GM10847 (cell line): ENCODE data around the gene TMEM42.

ENCODE experiments used
- POLR2A ChIP-seq: IDR thresholded peaks from 2 replicates; pipeline ENCODE4 v1.6.1; 2011; ENCODE audit not compliant: insufficient read length; ENCODE audit errors: extremely low read depth

TMEM42 gene

DNA sequence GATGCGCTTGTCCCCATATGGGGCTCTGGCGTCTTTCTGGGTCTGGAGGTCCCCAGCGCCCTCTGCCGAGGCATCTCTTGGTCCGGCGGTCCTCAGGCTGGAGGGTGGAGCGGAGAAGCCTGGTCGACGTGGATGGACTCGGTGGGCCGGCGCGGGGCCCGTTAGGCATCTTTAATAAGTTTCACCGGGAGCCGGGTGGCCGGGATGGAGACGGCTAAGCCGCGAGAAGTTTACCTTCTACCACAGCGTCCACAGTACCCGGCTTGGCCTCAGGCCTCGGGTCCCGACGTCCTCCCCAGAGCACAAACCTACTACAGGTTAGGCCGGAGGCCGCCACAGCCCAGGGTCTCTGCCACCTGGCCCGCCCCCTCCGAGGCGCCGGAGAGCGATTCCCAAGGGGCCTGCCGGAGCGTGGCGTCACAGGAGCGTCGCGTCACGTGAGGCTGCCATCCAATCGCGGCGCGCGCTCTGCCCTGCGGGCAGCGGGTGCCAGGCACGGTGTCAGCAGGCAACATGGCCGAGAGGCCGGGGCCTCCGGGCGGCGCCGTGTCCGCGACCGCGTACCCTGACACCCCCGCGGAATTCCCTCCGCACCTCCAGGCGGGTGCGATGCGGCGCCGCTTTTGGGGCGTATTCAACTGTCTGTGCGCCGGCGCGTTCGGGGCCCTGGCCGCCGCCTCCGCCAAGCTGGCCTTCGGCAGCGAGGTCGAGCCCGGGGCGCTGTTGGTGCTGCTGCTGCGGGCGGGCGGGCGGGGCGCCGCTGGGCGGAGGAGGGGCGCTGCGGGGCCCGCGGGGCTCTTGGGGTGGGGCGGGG lies at the start of gene TMEM42:
Gene TMEM42, plus strand, starts transcription at position 501 of the 814 bp plus-strand sequence. Its CDS starts 13 bp downstream, at position 514.
- peak; percentile 78 for TF ChIP-seq POLR2A

DNA sequence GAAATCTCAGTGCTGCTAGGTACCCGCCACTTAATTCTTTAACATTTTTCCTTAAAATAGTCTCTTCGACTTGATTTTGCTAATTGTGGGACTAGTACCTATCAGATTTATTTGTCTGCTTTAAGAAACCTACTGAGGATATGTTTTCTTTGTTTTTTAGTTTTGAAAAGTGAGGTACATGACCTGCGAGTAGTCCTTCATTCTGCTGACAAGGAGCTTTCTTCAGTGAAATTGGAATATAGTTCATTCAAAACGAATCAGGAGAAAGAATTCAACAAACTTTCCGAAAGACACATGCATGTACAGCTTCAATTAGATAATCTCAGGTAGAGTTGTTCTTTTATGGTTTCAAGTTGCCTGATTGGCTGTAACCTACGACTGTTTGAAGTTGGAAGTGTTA lies 47.0 kb upstream of the TMEM42 start:
- TF ChIP-seq POLR2A, result no peak

DNA sequence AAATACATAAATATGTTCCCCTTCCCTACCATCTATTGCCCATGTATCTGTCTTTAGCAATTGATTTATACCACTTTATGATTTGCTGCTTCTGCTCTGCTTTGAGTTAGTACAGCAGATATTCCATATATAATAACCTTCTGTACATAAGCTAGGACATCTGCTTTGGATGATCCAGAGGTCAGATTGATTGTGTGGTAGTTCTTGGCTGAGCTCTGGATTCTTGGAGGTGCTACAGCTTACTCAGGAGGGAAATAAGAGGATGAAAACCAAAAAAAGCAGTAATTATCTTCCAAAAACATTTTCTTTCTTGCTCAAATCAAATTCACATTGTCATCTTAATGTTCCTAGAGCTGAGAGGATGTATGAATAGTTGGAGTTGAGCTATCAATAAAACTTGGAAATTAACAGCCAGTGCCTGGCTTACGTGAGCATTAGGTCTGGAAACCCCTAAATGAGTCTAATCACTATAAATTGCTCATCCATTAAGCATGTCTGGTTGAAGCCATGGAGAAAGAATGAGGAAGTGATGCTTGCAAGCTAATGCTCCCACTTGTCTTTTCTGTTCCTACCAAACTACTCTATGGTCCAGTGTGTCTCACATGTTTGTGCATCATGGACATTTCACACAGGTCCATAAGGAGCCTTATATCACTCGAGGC lies 36.3 kb upstream of the TMEM42 start:
- no peak for TF ChIP-seq POLR2A

DNA sequence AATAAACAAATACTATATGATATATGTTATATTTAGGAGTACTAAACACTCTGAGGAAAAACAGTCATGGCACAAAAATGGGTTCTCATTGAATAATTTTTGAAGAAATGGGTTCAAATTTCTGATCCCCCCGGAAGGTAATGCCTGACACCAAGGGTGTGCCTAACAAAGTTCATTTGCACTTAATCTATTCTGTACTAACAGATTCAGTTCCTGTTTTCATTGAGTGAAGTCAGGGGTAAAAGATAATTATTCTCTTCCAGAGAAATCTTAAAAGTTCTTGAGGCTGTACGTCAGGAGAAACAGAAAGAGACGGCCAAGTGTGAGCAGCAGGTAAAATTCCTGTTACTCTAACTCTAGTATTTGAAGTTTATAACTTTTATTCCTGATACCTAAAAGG lies 34.5 kb upstream of the TMEM42 start:
- TF ChIP-seq POLR2A, result no peak

DNA sequence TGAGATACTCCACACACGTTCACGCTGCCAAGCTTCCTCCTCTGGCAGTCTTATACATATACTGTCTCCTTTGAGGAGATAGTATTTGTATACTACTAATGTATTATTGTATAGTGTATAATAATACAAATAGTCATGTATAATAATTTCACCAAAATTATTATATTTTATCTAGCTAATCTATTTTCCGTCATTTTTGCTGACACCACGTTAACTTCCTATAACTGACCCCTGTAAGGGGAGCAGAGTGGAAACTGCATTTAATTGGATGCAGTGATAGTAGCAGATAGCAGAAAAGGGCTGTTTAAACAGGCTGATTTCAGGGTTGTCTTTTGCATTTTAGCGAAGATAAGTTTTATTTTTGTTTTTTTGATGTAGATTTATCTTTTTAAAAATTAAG lies 30.5 kb upstream of the TMEM42 start:
- no peak for TF ChIP-seq POLR2A

- TF ChIP-seq POLR2A, result no peak
Observed at GRCh38 chr3:44832032-44832431, 29.7 kb upstream of the TMEM42 start.

DNA sequence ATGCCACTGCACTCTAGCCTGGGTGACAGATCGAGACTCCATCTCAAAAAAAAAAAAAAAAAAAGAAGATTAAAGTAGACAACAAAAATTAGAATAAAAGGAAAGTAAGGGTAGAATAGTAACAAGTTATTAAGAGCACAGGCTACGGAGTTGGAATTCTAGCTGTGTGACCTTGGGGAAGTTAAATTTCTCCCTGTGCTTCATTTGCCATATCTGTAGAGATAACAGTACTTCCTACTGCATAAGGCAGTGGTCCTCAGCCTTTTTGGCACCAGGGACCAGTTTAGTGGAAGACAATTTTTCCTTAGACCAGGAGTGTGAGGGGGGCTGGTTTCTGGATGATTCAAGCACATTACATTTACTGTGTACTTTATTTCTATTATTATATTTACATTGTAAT lies 28.7 kb upstream of the TMEM42 start:
- no peak for TF ChIP-seq POLR2A

GRCh38 chr3:44833394-44833793 lies 28.3 kb upstream of the TMEM42 start:
- no peak for TF ChIP-seq POLR2A

DNA sequence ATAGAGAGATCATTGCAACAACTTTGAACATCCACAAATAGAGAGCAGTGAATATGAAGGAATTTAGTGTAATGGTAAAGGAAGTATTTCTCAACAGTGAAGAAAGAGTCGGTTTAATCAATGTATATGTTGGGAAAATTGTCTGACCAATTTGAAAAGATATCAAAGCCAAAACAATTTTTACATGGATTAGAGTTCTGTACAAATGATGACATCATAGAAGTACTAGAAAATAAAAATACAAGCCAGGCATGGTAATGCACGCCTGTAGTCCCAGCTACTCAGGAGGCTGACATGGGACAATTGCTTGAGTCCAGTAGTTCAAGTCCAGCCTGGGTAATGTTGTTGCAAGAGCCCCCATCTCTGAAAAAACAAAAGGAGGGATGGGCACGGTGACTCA lies 26.0 kb upstream of the TMEM42 start:
- TF ChIP-seq POLR2A, result no peak

DNA sequence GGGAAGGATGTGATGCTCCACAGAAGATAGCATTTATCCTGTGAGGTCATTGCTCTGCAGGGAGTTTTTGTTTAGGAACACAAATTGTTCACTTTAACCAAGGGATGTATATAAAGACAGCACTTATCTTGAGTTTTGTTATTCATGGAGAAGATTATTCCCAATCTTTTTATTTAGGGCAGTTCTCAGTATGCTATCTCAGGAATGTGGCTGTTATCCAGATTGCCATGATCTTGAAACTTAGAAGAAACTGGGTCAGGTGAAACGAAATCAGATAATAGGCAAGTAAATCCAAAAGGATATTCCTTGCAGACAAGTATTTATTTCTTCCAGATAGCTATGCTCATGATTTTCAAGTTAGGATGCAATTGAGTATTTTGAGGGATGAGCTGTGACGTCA lies 19.3 kb upstream of the TMEM42 start:
- TF ChIP-seq POLR2A, result no peak

DNA sequence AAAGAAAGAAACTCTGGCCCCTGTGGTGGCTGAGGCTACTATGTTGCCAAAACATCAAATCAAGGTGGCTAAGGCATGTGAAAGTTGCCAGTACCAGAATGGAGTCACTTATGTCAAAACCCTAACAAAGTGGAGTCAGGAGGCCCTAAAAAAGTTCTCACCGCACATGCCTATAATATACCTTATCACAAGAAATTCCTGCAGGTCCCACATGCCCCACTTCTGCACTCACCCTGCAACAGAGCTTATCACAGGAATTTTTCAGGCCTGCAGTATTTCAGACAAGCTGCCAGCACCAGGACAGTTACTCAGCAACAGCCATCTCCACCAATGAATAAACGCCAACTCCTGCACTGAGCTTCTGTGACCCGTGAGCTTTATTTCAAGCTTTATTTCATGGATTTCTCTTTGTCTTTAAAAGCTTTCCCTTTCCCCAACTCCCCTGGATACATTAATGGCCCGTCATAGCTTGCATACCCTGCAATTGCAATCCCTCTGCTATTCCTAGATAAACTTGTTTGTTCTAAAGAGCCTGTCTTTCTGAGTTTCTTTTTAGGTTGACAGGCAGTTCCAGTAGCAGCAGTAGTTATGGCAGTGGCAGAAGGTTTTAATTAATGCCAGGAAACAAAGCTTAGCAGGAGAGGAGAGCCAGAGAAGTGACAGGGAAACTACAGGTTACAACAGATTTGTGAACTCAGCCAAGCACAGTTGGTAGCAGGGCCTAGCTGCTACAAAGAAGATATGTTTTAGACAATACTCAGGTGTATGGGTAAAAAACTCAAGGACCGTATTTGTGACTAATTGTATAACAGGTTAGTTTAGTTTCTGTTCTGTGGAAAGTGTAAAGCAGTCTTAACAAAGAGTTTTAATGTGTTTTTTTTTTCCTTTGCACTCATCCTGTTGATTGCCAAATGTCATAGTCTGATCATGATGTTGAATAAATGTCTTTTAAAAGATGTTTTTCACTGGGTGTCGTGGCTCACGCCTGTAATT lies 15.9 kb upstream of the TMEM42 start:
- TF ChIP-seq POLR2A, result no peak

DNA sequence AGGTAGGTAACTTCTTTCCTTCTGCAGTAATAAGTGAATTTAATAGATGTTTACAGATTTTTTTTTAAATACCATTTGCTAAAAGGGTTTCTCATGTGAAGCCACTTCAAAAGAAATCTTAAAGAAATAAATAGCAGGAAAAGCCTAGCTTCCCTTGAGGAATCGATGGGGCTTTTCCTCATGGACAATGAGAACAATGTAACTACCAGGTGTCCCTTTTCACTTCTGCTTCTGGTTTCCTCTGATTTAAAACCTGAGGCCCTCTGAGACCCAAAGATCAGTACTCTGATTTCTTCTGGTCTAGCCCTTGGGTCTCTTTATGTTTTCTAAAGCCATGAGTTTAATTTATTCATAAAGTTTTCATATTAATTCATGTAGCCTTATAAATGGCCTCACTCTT lies 13.1 kb upstream of the TMEM42 start:
- no peak for TF ChIP-seq POLR2A

- no peak for TF ChIP-seq POLR2A
Observed at GRCh38 chr3:44860117-44860516, 1.6 kb upstream of the TMEM42 start.

DNA sequence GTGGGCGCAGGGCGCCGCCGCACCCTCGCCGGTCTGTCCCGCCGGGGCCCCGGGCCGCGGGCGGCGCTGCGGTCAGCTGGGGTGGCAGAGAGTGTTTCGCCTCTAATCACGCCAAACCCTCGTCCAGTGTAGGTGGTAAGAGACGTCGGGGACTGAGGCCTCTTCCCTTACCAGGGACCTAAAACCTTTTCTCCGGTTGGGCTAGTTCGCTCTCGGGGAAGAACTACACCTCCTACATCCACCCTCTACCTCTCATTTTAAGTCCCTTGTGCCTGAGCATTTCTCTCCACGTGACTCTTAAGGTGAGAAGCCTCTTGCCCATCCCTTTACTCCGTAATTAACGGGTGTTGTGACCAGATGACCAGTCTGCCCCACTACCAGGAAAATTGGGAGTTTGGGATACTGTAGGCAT lies 520 bp downstream of the TMEM42 start:
- TF ChIP-seq POLR2A, result no peak

- TF ChIP-seq POLR2A, result no peak
Observed at GRCh38 chr3:44865272-44866035, 3.7 kb downstream of the TMEM42 start.
